Measurements from ENCODE around the gene SYNCRIP. TPM values are rescaled to one million over a fixed set of nuclear protein-coding genes. Genes with fewer than 3 reads are reported as not detected.

SYNCRIP gene
- total RNA-seq, 1 experiment from 2014 or later, result 189 TPM

GRCh38 chr6:85580878-85581267 is 61.8 kb downstream of the SYNCRIP start:
- Histone ChIP-seq H3K9ac (ENCODE audit: low read length) (no peak overlapping the region), H3K4me2 (ENCODE audit: low read length) (peak overlapping the region; percentile 54), H3K27me3 (ENCODE audit: insufficient read depth, low read length) (no peaks in the 10 kb centered on the region), H3K27ac (ENCODE audit: low read depth, low read length) (0 out of 2 replicates have a peak overlapping the region, but pooled peaks have one; percentile 6), H3K9me3 (ENCODE audit: control insufficient read depth in 1 of 2, insufficient read depth in 1 of 2, low read depth in 1 of 2, low read length in 2 of 2) (peaks cover 0 to 5% of the 10 kb centered on the region in 2 experiments; a peak in 1 of 4 replicates), H2AFZ (ENCODE audit: low read depth, low read length, poor library complexity, severe bottlenecking) (no peak overlapping the region), H3K9me2 (ENCODE audit: insufficient read depth) (no peaks in the 10 kb centered on the region), H3K4me1 (ENCODE audit: control insufficient read depth in 1 of 2, insufficient read depth in 2 of 2, low read length in 2 of 2) (peaks cover 12 to 26% of the 10 kb centered on the region in 2 experiments), H3K79me2 (ENCODE audit: insufficient read depth, low read length) (peaks cover 88% of the 10 kb centered on the region), H3K36me3 (ENCODE audit: control insufficient read depth in 1 of 2, insufficient read depth in 2 of 2, low read length in 2 of 2) (no peaks in the 10 kb centered on the region), H3K4me3 (replicated peaks in 1 of 2; ENCODE audit: low read depth in 1 of 2, low read length in 2 of 2) (peak overlapping the region in 1 of 2 experiments; percentile 1; a peak in 1 of 4 replicates), H4K20me1 (ENCODE audit: insufficient read depth) (no peaks in the 10 kb centered on the region)
- DNase-seq (ENCODE audit: low read depth, low spot score) (no peak), ATAC-seq (peak; percentile 83)
- TF ChIP-seq POLR2A (IDR thresholded peaks at IDR 0.05; ENCODE audit: borderline replicate concordance, extremely low read depth, insufficient read depth, insufficient read length), result no peak
- no peak for TF ChIP-seq JUND (IDR thresholded peaks at IDR 0.05)
- no peak for TF ChIP-seq CBX3 (IDR thresholded peaks at IDR 0.05; ENCODE audit: low read depth)
- no peak for TF ChIP-seq POLR2AphosphoS5 (IDR thresholded peaks at IDR 0.05; ENCODE audit: low read depth, low read length)
- TF ChIP-seq ELF1 (IDR thresholded peaks at IDR 0.05; ENCODE audit: borderline replicate concordance, low read depth), result no peak
- no peak for TF ChIP-seq SRF (IDR thresholded peaks at IDR 0.05; ENCODE audit: low read depth)
- no peak for TF ChIP-seq YY1 (IDR thresholded peaks at IDR 0.05; ENCODE audit: extremely low read depth, insufficient replicate concordance, low read depth, low read length)
- RAD21 ChIA-PET (ENCODE audit: low non-redundant PET in 1 of 2, low total read pairs in 2 of 2, uncharacterized antibody in 2 of 2, unreplicated experiment in 2 of 2), result no interaction called here
- intact Hi-C loops (cut with micrococcal nuclease), result no loop called here
- POLR2A ChIA-PET, result no interaction called here
- no TSS peak for BruUV-seq (replicated peaks)
- CTCF ChIA-PET, result no interaction called here

GRCh38 chr6:85580118-85580877 is 62.4 kb downstream of the SYNCRIP start:
- Histone ChIP-seq H3K4me3 (replicated peaks in 1 of 2; ENCODE audit: low read depth in 1 of 2, low read length in 2 of 2) (no peak overlapping the region), H3K79me2 (ENCODE audit: insufficient read depth, low read length) (peaks cover 88% of the 10 kb centered on the region), H3K9me3 (ENCODE audit: control insufficient read depth in 1 of 2, insufficient read depth in 1 of 2, low read depth in 1 of 2, low read length in 2 of 2) (peaks cover 0 to 5% of the 10 kb centered on the region in 2 experiments; a peak in 1 of 4 replicates), H3K36me3 (ENCODE audit: control insufficient read depth in 1 of 2, insufficient read depth in 2 of 2, low read length in 2 of 2) (no peaks in the 10 kb centered on the region), H4K20me1 (ENCODE audit: insufficient read depth) (no peaks in the 10 kb centered on the region), H3K4me2 (ENCODE audit: low read length) (peak overlapping the region; percentile 54), H3K9me2 (ENCODE audit: insufficient read depth) (no peaks in the 10 kb centered on the region), H3K27ac (ENCODE audit: low read depth, low read length) (0 out of 2 replicates have a peak overlapping the region, but pooled peaks have one; percentile 6), H2AFZ (ENCODE audit: low read depth, low read length, poor library complexity, severe bottlenecking) (no peak overlapping the region), H3K27me3 (ENCODE audit: insufficient read depth, low read length) (no peaks in the 10 kb centered on the region), H3K9ac (ENCODE audit: low read length) (no peak overlapping the region), H3K4me1 (ENCODE audit: control insufficient read depth in 1 of 2, insufficient read depth in 2 of 2, low read length in 2 of 2) (peaks cover 12 to 26% of the 10 kb centered on the region in 2 experiments)
- no TSS peak for BruUV-seq (replicated peaks)
- POLR2A ChIA-PET, result no interaction called here
- RAD21 ChIA-PET (ENCODE audit: low non-redundant PET in 1 of 2, low total read pairs in 2 of 2, uncharacterized antibody in 2 of 2, unreplicated experiment in 2 of 2), result no interaction called here
- intact Hi-C loops (cut with micrococcal nuclease), result no loop called here
- CTCF ChIA-PET, result no interaction called here
- peak; percentile 69 for ATAC-seq
- DNase-seq (ENCODE audit: low read depth, low spot score), result no peak
- TF ChIP-seq SRF (IDR thresholded peaks at IDR 0.05; ENCODE audit: low read depth) (no peak), SIN3A (IDR thresholded peaks at IDR 0.05; ENCODE audit: low read depth) (no peak), ZNF274 (IDR thresholded peaks at IDR 0.05; ENCODE audit: low read depth, low read length) (no peak), RAD21 (IDR thresholded peaks at IDR 0.05; ENCODE audit: low read depth) (no peak), TCF7L2 (IDR thresholded peaks at IDR 0.05; ENCODE audit: borderline replicate concordance, extremely low read depth, insufficient read depth, insufficient read length) (no peak), REST (IDR thresholded peaks at IDR 0.05; ENCODE audit: low read depth) (no peak), YY1 (IDR thresholded peaks at IDR 0.05; ENCODE audit: extremely low read depth, insufficient replicate concordance, low read depth, low read length) (no peak), ZBTB33 (IDR thresholded peaks at IDR 0.05; ENCODE audit: extremely low read depth, insufficient replicate concordance, low read length) (no peak), ZFX (IDR thresholded peaks at IDR 0.05) (no peak), JUND (IDR thresholded peaks at IDR 0.05) (no peak)

Data from HCT116 (cell line).